WTC11 (cell line): ENCODE measurements around the gene SDC4. TPM values are rescaled to one million over a fixed set of nuclear protein-coding genes. Genes with fewer than 3 reads are reported as not detected.

Experiments
- CREB1 ChIP-seq: sonication (generic); formaldehyde crosslinking; IDR thresholded peaks from 2 replicates; pipeline ENCODE4 v1.8.0; 2023; ENCODE audit warnings: mild to moderate bottlenecking, missing genetic modification reagents
- ESRRA ChIP-seq: sonication (generic); formaldehyde crosslinking; IDR thresholded peaks from 2 replicates; pipeline ENCODE4 v1.8.1; 2022; ENCODE audit warnings: mild to moderate bottlenecking, missing genetic modification reagents, borderline replicate concordance
- KAT7 ChIP-seq: sonication (generic); formaldehyde crosslinking; IDR thresholded peaks from 2 replicates; pipeline ENCODE4 v1.8.1; 2023; ENCODE audit warnings: missing genetic modification reagents, mild to moderate bottlenecking, borderline replicate concordance
- NR1H2 ChIP-seq: sonication (generic); formaldehyde crosslinking; IDR thresholded peaks from 2 replicates; pipeline ENCODE4 v1.9.0; 2021; ENCODE audit warnings: mild to moderate bottlenecking, moderate library complexity, missing genetic modification reagents
- NR3C1 ChIP-seq: sonication (generic); formaldehyde crosslinking; conservative IDR thresholded peaks from 2 replicates; pipeline ENCODE4 v1.8.1; 2023; ENCODE audit warnings: low read depth, mild to moderate bottlenecking, missing genetic modification reagents
- TCF7 ChIP-seq: sonication (generic); formaldehyde crosslinking; IDR thresholded peaks from 2 replicates; pipeline ENCODE4 v1.8.0; 2022; ENCODE audit warnings: mild to moderate bottlenecking, low read depth, missing genetic modification reagents, moderate library complexity
- ZBTB21 ChIP-seq: sonication (generic); formaldehyde crosslinking; IDR thresholded peaks from 2 replicates; pipeline ENCODE4 v1.8.1; 2023; ENCODE audit warnings: mild to moderate bottlenecking, missing genetic modification reagents, borderline replicate concordance
- ZNF121 ChIP-seq: sonication (generic); formaldehyde crosslinking; IDR thresholded peaks from 2 replicates; pipeline ENCODE4 v1.8.0; 2023; ENCODE audit warnings: missing genetic modification reagents
- ZNF219 ChIP-seq: sonication (generic); formaldehyde crosslinking; IDR thresholded peaks from 2 replicates; pipeline ENCODE4 v1.8.0; 2023; ENCODE audit warnings: missing genetic modification reagents, mild to moderate bottlenecking, borderline replicate concordance
- ZNF423 ChIP-seq: fragments of 250-450 bp; sonication (Bioruptor Pico); IDR thresholded peaks from 2 replicates; pipeline ENCODE4 v2.1.2; 2022; ENCODE audit warnings: mild to moderate bottlenecking, moderate library complexity
- total RNA-seq: library from RNA; stranded (reverse); gene quantifications from 3 replicates; pipeline ENCODE4 v1.2.3, GENCODE V29; 2021
- TF ChIP-seq, protein P1 (sequence below): sonication (generic); formaldehyde crosslinking; IDR thresholded peaks from 2 replicates; pipeline ENCODE4 v1.8.1; 2023; ENCODE audit warnings: mild to moderate bottlenecking, missing genetic modification reagents, moderate library complexity
- TF ChIP-seq, protein P2 (sequence below): sonication (generic); formaldehyde crosslinking; IDR thresholded peaks from 2 replicates; pipeline ENCODE4 v1.8.0; 2022; ENCODE audit warnings: mild to moderate bottlenecking, missing genetic modification reagents
- TF ChIP-seq, protein P3 (sequence below): sonication (generic); formaldehyde crosslinking; IDR thresholded peaks from 2 replicates; pipeline ENCODE4 v1.8.0; 2023; ENCODE audit warnings: missing genetic modification reagents
- TF ChIP-seq, protein P4 (sequence below): sonication (generic); formaldehyde crosslinking; IDR thresholded peaks from 2 replicates; pipeline ENCODE4 v1.8.0; 2022; ENCODE audit warnings: mild to moderate bottlenecking, missing genetic modification reagents
- TF ChIP-seq, protein P5 (sequence below): sonication (generic); formaldehyde crosslinking; IDR thresholded peaks from 2 replicates; pipeline ENCODE4 v1.8.0; 2022; ENCODE audit warnings: mild to moderate bottlenecking, missing genetic modification reagents
- TF ChIP-seq, protein P6 (sequence below): sonication (generic); formaldehyde crosslinking; IDR thresholded peaks from 2 replicates; pipeline ENCODE4 v1.8.0; 2022; ENCODE audit warnings: mild to moderate bottlenecking, missing genetic modification reagents
- TF ChIP-seq, protein P7 (sequence below): sonication (generic); formaldehyde crosslinking; IDR thresholded peaks from 2 replicates; pipeline ENCODE4 v1.8.1; 2022; ENCODE audit warnings: missing genetic modification reagents, borderline replicate concordance
- TF ChIP-seq, protein P8 (sequence below): fragments of 250-450 bp; sonication (Bioruptor Pico); IDR thresholded peaks from 2 replicates; pipeline ENCODE4 v1.9.0; 2021; ENCODE audit warnings: mild to moderate bottlenecking
- TF ChIP-seq, protein P9 (sequence below): fragments of 250-450 bp; sonication (Bioruptor Pico); IDR thresholded peaks from 2 replicates; pipeline ENCODE4 v1.8.0; 2021; ENCODE audit warnings: mild to moderate bottlenecking
- TF ChIP-seq, protein P10 (sequence below): sonication (generic); formaldehyde crosslinking; IDR thresholded peaks from 2 replicates; pipeline ENCODE4 v1.8.0; 2023; ENCODE audit warnings: missing genetic modification reagents, mild to moderate bottlenecking, borderline replicate concordance

SDC4 gene
- total RNA-seq, 1 experiment from 2014 or later = 64.0 TPM

DNA sequence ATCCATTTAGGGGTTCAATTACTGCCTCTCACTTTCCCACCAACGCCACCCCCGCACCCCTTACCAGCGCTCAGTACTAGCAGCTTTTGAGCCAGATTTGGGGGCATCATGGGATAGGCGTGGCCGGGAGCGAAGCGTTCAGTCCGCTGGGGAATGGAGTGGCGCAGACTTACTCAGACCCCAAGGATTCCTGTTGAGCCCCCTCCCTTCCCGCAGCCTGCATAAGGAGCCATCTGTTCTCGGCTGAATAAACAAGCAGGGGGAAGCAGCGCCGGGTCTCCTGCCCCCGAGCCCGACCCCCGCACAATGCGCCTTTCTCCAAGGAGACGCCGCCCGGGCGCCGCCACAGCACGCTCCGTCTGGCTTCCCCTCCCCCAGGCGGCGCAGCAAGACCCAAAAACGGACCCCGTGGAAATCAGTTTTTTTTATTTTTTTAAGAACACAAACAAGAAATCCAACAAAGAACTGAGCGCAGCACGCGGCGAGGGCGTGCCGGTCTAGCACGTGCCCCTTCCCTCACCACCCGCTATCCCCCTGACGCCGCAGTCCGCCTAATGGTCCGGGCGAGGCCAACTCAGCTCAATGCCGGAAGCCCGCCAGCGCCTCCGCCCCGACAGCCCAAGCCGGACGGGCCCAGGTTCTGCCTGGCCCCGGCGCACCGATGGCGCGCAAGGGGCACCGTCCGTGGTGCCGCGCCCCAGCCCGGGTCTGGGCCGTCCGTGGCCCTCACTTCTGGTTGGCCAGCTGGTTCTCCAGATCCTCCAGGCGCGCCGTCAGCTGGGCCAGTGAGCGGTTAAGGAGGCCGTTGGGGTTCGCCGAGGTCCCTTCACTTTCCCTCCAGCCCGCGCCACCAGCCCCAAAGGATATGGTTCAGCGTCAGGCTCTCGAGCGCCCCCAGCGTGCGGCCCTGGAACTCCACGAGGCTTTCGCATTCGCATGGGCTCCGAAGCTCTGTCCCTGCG, 54.9 kb downstream of the SDC4 start (continued):
- TF ChIP-seq NR3C1 (CRISPR knock-in tag) = no peak
- TF ChIP-seq ZBTB21 (CRISPR knock-in tag) = peak; percentile 85
- TF ChIP-seq, protein P1, sequence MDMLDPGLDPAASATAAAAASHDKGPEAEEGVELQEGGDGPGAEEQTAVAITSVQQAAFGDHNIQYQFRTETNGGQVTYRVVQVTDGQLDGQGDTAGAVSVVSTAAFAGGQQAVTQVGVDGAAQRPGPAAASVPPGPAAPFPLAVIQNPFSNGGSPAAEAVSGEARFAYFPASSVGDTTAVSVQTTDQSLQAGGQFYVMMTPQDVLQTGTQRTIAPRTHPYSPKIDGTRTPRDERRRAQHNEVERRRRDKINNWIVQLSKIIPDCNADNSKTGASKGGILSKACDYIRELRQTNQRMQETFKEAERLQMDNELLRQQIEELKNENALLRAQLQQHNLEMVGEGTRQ (CRISPR knock-in tag) = peak; percentile 54
- TF ChIP-seq ZNF423 (CRISPR knock-in tag) = no peak
- TF ChIP-seq, protein P2, sequence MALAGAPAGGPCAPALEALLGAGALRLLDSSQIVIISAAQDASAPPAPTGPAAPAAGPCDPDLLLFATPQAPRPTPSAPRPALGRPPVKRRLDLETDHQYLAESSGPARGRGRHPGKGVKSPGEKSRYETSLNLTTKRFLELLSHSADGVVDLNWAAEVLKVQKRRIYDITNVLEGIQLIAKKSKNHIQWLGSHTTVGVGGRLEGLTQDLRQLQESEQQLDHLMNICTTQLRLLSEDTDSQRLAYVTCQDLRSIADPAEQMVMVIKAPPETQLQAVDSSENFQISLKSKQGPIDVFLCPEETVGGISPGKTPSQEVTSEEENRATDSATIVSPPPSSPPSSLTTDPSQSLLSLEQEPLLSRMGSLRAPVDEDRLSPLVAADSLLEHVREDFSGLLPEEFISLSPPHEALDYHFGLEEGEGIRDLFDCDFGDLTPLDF (CRISPR knock-in tag) = peak; percentile 85
- peak; percentile 88 for TF ChIP-seq ESRRA (CRISPR knock-in tag)
- TF ChIP-seq, protein P3, sequence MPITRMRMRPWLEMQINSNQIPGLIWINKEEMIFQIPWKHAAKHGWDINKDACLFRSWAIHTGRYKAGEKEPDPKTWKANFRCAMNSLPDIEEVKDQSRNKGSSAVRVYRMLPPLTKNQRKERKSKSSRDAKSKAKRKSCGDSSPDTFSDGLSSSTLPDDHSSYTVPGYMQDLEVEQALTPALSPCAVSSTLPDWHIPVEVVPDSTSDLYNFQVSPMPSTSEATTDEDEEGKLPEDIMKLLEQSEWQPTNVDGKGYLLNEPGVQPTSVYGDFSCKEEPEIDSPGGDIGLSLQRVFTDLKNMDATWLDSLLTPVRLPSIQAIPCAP = peak; percentile 75; the same call in 1 of the 2 replicates
- TF ChIP-seq, protein P4, sequence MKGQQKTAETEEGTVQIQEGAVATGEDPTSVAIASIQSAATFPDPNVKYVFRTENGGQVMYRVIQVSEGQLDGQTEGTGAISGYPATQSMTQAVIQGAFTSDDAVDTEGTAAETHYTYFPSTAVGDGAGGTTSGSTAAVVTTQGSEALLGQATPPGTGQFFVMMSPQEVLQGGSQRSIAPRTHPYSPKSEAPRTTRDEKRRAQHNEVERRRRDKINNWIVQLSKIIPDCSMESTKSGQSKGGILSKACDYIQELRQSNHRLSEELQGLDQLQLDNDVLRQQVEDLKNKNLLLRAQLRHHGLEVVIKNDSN (CRISPR knock-in tag) = peak; percentile 78
- TF ChIP-seq, protein P5, sequence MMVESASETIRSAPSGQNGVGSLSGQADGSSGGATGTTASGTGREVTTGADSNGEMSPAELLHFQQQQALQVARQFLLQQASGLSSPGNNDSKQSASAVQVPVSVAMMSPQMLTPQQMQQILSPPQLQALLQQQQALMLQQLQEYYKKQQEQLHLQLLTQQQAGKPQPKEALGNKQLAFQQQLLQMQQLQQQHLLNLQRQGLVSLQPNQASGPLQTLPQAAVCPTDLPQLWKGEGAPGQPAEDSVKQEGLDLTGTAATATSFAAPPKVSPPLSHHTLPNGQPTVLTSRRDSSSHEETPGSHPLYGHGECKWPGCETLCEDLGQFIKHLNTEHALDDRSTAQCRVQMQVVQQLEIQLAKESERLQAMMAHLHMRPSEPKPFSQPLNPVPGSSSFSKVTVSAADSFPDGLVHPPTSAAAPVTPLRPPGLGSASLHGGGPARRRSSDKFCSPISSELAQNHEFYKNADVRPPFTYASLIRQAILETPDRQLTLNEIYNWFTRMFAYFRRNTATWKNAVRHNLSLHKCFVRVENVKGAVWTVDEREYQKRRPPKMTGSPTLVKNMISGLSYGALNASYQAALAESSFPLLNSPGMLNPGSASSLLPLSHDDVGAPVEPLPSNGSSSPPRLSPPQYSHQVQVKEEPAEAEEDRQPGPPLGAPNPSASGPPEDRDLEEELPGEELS (CRISPR knock-in tag) = peak; percentile 91
- peak; percentile 83; the same call in 1 of the 2 replicates for TF ChIP-seq CREB1 (CRISPR knock-in tag)
- TF ChIP-seq TCF7 (CRISPR knock-in tag) = no peak
- TF ChIP-seq NR1H2 (CRISPR knock-in tag) = no peak
- 0 out of 2 replicates have a peak, but pooled peaks have one; percentile 8 for TF ChIP-seq ZNF121
- TF ChIP-seq, protein P6, sequence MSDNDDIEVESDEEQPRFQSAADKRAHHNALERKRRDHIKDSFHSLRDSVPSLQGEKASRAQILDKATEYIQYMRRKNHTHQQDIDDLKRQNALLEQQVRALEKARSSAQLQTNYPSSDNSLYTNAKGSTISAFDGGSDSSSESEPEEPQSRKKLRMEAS (CRISPR knock-in tag) = peak; percentile 98
- TF ChIP-seq, protein P7, sequence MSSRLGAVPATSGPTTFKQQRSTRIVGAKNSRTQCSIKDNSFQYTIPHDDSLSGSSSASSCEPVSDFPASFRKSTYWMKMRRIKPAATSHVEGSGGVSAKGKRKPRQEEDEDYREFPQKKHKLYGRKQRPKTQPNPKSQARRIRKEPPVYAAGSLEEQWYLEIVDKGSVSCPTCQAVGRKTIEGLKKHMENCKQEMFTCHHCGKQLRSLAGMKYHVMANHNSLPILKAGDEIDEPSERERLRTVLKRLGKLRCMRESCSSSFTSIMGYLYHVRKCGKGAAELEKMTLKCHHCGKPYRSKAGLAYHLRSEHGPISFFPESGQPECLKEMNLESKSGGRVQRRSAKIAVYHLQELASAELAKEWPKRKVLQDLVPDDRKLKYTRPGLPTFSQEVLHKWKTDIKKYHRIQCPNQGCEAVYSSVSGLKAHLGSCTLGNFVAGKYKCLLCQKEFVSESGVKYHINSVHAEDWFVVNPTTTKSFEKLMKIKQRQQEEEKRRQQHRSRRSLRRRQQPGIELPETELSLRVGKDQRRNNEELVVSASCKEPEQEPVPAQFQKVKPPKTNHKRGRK (CRISPR knock-in tag) = no peak
- TF ChIP-seq KAT7 (CRISPR knock-in tag) = peak; percentile 94; the same call in 1 of the 2 replicates
- TF ChIP-seq, protein P8, sequence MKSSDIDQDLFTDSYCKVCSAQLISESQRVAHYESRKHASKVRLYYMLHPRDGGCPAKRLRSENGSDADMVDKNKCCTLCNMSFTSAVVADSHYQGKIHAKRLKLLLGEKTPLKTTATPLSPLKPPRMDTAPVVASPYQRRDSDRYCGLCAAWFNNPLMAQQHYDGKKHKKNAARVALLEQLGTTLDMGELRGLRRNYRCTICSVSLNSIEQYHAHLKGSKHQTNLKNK (CRISPR knock-in tag) = no peak
- TF ChIP-seq, protein P9, sequence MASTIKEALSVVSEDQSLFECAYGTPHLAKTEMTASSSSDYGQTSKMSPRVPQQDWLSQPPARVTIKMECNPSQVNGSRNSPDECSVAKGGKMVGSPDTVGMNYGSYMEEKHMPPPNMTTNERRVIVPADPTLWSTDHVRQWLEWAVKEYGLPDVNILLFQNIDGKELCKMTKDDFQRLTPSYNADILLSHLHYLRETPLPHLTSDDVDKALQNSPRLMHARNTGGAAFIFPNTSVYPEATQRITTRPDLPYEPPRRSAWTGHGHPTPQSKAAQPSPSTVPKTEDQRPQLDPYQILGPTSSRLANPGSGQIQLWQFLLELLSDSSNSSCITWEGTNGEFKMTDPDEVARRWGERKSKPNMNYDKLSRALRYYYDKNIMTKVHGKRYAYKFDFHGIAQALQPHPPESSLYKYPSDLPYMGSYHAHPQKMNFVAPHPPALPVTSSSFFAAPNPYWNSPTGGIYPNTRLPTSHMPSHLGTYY (CRISPR knock-in tag) = no peak
- TF ChIP-seq ZNF219 (CRISPR knock-in tag) = 0 out of 2 replicates have a peak, but pooled peaks have one; percentile 29
- TF ChIP-seq, protein P10, sequence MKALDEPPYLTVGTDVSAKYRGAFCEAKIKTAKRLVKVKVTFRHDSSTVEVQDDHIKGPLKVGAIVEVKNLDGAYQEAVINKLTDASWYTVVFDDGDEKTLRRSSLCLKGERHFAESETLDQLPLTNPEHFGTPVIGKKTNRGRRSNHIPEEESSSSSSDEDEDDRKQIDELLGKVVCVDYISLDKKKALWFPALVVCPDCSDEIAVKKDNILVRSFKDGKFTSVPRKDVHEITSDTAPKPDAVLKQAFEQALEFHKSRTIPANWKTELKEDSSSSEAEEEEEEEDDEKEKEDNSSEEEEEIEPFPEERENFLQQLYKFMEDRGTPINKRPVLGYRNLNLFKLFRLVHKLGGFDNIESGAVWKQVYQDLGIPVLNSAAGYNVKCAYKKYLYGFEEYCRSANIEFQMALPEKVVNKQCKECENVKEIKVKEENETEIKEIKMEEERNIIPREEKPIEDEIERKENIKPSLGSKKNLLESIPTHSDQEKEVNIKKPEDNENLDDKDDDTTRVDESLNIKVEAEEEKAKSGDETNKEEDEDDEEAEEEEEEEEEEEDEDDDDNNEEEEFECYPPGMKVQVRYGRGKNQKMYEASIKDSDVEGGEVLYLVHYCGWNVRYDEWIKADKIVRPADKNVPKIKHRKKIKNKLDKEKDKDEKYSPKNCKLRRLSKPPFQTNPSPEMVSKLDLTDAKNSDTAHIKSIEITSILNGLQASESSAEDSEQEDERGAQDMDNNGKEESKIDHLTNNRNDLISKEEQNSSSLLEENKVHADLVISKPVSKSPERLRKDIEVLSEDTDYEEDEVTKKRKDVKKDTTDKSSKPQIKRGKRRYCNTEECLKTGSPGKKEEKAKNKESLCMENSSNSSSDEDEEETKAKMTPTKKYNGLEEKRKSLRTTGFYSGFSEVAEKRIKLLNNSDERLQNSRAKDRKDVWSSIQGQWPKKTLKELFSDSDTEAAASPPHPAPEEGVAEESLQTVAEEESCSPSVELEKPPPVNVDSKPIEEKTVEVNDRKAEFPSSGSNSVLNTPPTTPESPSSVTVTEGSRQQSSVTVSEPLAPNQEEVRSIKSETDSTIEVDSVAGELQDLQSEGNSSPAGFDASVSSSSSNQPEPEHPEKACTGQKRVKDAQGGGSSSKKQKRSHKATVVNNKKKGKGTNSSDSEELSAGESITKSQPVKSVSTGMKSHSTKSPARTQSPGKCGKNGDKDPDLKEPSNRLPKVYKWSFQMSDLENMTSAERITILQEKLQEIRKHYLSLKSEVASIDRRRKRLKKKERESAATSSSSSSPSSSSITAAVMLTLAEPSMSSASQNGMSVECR (CRISPR knock-in tag) = peak; percentile 88; the same call in 1 of the 2 replicates
